Central memory CD8-positive, alpha-beta T cell (primary cell): Measurements from ENCODE around the gene CEBPE.
A peak's percentile ranks its signal among the peaks of the same experiment; 100 is the strongest.

Experiments used
- ATAC-seq: fragments of 150-1000 bp; cut with Tn5 transposase; replicated peaks from 2 replicates; pipeline ENCODE4 v1.10.0; 2022; ENCODE audit warnings: mild to moderate bottlenecking, moderate FRiP score, moderate number of reproducible peaks; ENCODE audit not compliant: poor library complexity, severe bottlenecking; ENCODE audit errors: extremely low read depth
- DNase-seq, 2 donors: peaks; one replicate each; pipeline ENCODE4 v3.0.0; 2021; ENCODE audit warnings: low spot score in 2 of 2
- H3K27ac Mint-ChIP-seq: one replicate; pipeline ENCODE4 v1.8.0; 2022; ENCODE audit warnings: low read depth, mild to moderate bottlenecking, moderate library complexity, mixed read lengths
- H3K27me3 Mint-ChIP-seq: one replicate; pipeline ENCODE4 v1.8.0; 2022; ENCODE audit warnings: mixed read lengths
- H3K36me3 Mint-ChIP-seq: one replicate; pipeline ENCODE4 v1.8.0; 2022; ENCODE audit warnings: mild to moderate bottlenecking, moderate library complexity, mixed read lengths; ENCODE audit not compliant: insufficient read depth
- H3K4me1 Mint-ChIP-seq: one replicate; pipeline ENCODE4 v1.8.0; 2022; ENCODE audit warnings: mixed read lengths
- H3K4me3 Mint-ChIP-seq: one replicate; pipeline ENCODE4 v1.8.0; 2022; ENCODE audit warnings: mild to moderate bottlenecking, moderate library complexity, mixed read lengths
- H3K9me3 Mint-ChIP-seq: one replicate; pipeline ENCODE4 v1.8.0; 2022; ENCODE audit warnings: mixed read lengths

Gene CEBPE

DNA sequence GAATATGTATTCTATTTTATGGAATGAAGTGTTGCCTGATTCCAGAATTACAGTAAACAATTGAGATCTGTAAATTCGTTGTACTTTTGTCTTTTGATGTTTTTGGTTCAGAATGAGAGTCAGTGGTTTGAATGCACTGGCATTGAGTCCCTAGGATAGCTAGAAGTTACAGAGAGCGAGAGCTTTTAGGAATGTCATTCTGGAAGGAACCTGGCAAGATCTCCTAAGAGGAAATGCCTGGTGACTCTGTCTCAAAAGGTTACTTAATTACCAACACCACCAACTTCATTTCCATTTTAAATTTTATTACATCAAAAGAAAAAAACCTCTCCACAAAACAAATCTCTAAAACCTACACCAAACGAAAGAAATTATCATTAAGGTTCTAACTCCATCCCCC is 6.0 kb upstream of the CEBPE start:
- DNase-seq (no peak), ATAC-seq (no peak)
- Mint-ChIP-seq H3K4me3 (no peak overlapping the region), H3K4me1 (peaks cover 20% of the 10 kb centered on the region), H3K36me3 (peaks cover 3% of the 10 kb centered on the region), H3K27me3 (peaks cover 27% of the 10 kb centered on the region), H3K27ac (no peak overlapping the region), H3K9me3 (no peaks in the 10 kb centered on the region)

- no peaks in the 10 kb centered on the region for H3K9me3 Mint-ChIP-seq
- DNase-seq (no peak), ATAC-seq (no peak)
- H3K27me3 Mint-ChIP-seq, result peaks cover 21% of the 10 kb centered on the region
- peaks cover 22% of the 10 kb centered on the region for H3K4me1 Mint-ChIP-seq
- no peak overlapping the region for H3K4me3 Mint-ChIP-seq
- H3K36me3 Mint-ChIP-seq, result peaks cover 3% of the 10 kb centered on the region
- H3K27ac Mint-ChIP-seq, result no peak overlapping the region
These were observed 5.4 kb upstream of the CEBPE start for GRCh38 chr14:23124337-23124954.

- Mint-ChIP-seq H3K4me1 (peaks cover 22% of the 10 kb centered on the region), H3K36me3 (peaks cover 3% of the 10 kb centered on the region), H3K9me3 (no peaks in the 10 kb centered on the region), H3K27ac (no peak overlapping the region), H3K27me3 (peaks cover 13% of the 10 kb centered on the region), H3K4me3 (no peak overlapping the region)
- no peak for DNase-seq
- no peak for ATAC-seq
These were observed 4.4 kb upstream of the CEBPE start for GRCh38 chr14:23123419-23123818.

DNA sequence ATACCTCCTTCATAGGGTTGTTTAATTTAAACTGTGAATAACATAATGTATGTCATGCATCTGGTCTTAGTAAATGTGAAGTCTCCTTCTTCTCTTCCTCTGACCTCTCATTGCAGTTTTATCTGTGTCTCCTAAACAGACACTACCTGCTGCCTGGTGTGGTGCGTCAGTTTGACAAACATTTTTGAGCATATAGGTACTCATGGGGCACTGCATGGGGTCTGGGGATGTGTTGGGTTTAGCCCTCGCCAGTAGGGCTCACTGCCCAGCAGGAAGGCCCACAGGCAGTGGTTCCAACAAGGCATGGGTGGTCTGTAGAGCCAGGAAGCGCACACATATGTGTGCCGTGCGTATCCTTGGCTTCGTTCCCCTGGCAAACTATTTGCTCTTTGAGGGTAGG is 3.0 kb upstream of the CEBPE start:
- DNase-seq (no peak), ATAC-seq (no peak)
- Mint-ChIP-seq H3K4me1 (peaks cover 17% of the 10 kb centered on the region), H3K4me3 (no peak overlapping the region), H3K27ac (no peak overlapping the region), H3K27me3 (peaks cover 12% of the 10 kb centered on the region), H3K9me3 (no peaks in the 10 kb centered on the region), H3K36me3 (peaks cover 3% of the 10 kb centered on the region)

DNA sequence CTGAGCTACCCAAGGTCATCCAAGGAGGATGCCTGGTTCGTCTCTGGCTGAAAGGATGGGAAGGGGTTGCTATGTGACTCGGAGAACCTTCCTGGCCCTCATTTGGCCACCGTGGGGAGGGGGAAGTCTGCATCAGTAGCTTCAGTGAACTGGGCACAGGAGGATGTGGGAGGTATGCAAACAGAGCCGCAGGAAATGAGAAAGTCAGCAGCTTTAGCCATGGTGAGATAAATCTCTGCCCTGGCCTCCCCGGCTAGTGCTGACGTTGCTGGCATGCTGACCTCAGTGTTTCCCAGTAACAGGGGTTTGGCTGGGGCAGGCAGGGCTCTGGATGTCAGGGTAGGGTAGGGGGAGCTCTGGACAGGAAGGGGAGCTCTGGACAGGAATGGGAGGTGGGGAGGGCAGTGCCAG is 2.3 kb upstream of the CEBPE start:
- peak overlapping the region; percentile 42 for H3K4me3 Mint-ChIP-seq
- ATAC-seq, result no peak
- peaks cover 3% of the 10 kb centered on the region for H3K36me3 Mint-ChIP-seq
- peaks cover 17% of the 10 kb centered on the region for H3K4me1 Mint-ChIP-seq
- no peaks in the 10 kb centered on the region for H3K9me3 Mint-ChIP-seq
- no peak for DNase-seq
- H3K27ac Mint-ChIP-seq, result peak overlapping the region; percentile 80
- peaks cover 10% of the 10 kb centered on the region for H3K27me3 Mint-ChIP-seq

DNA sequence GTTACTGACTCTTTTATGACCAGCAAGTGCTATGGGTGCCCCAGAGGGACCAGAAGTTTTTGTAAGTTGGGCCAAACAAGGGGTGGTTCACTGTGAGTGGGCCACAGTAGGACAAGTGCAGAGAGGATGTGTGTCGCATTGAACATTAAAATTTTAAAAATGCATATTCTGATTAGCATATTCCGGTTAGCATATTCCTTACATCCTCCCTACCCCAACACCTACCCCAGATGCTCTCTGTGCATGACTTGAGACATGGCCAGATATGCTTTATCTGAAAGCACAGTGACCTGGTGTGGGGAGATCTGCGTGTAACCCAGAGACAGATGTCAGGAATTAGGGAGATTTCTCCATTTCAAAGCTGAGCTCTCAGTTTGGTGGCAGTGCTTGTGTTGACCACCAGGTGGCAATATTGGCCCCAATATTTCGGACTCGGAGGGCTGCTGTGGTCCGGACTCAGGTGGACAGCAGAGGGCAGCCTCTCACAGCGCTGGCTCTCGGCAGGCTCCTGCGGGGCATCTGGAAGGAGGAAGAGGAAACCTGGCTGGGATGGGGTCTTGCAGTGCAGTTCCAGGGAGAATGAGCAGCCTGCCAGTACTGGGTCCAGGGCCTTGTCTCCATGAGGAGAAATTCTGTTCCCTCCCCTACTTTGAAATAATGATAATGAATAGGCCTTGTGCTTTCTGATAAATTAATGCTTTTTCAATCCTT is 1.6 kb upstream of the CEBPE start:
- ATAC-seq (peak; percentile 61), DNase-seq (peak; percentile 60 to 64)
- H3K27ac Mint-ChIP-seq, result peak overlapping the region; percentile 80
- no peaks in the 10 kb centered on the region for H3K9me3 Mint-ChIP-seq
- H3K4me1 Mint-ChIP-seq, result peaks cover 17% of the 10 kb centered on the region
- peaks cover 3% of the 10 kb centered on the region for H3K36me3 Mint-ChIP-seq
- peak overlapping the region; percentile 42 for H3K4me3 Mint-ChIP-seq
- H3K27me3 Mint-ChIP-seq, result peaks cover 12% of the 10 kb centered on the region

- DNase-seq (no peak), ATAC-seq (peak; percentile 59)
- Mint-ChIP-seq H3K9me3 (no peaks in the 10 kb centered on the region), H3K4me3 (peak overlapping the region; percentile 12), H3K27me3 (peaks cover 22% of the 10 kb centered on the region), H3K27ac (peak overlapping the region; percentile 13), H3K36me3 (peaks cover 3% of the 10 kb centered on the region), H3K4me1 (peaks cover 17% of the 10 kb centered on the region)
These were observed 590 bp upstream of the CEBPE start for GRCh38 chr14:23119363-23120327.

- Mint-ChIP-seq H3K36me3 (peaks cover 3% of the 10 kb centered on the region), H3K4me1 (peaks cover 17% of the 10 kb centered on the region), H3K4me3 (no peak overlapping the region), H3K27ac (no peak overlapping the region), H3K27me3 (peaks cover 31% of the 10 kb centered on the region), H3K9me3 (no peaks in the 10 kb centered on the region)
- no peak for DNase-seq
- ATAC-seq, result no peak
These were observed 1.6 kb downstream of the CEBPE start for GRCh38 chr14:23117371-23118020.

GRCh38 chr14:23115918-23116317 is 3.1 kb downstream of the CEBPE start:
- Mint-ChIP-seq H3K27me3 (peaks cover 31% of the 10 kb centered on the region), H3K27ac (no peak overlapping the region), H3K4me3 (no peak overlapping the region), H3K36me3 (peaks cover 1% of the 10 kb centered on the region), H3K9me3 (no peaks in the 10 kb centered on the region), H3K4me1 (peaks cover 10% of the 10 kb centered on the region)
- ATAC-seq (no peak), DNase-seq (no peak)

GRCh38 chr14:23115039-23115731 is 3.9 kb downstream of the CEBPE start:
- DNase-seq, result no peak
- peaks cover 1% of the 10 kb centered on the region for H3K36me3 Mint-ChIP-seq
- peaks cover 31% of the 10 kb centered on the region for H3K27me3 Mint-ChIP-seq
- H3K4me1 Mint-ChIP-seq, result peaks cover 3% of the 10 kb centered on the region
- H3K4me3 Mint-ChIP-seq, result no peak overlapping the region
- H3K9me3 Mint-ChIP-seq, result no peaks in the 10 kb centered on the region
- no peak for ATAC-seq
- no peak overlapping the region for H3K27ac Mint-ChIP-seq

DNA sequence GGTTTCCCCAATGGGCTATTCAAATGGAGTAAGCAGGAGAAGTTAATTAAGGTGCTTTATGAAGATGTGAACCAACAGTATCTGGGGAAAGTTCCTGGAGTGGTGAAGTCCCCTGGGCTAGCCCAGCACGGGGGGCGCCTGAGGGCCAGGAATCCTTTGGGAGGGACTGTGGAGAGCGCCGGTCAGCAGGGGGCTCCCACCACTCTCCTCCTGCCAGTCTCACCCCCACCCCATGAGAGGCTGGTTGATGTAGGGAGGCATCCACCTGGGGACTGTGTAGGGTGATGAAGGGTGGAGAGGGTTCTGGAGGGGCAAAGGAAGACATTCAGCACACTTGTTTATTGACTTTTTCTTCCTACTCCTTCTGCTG is 4.4 kb downstream of the CEBPE start:
- no peak overlapping the region for H3K27ac Mint-ChIP-seq
- H3K36me3 Mint-ChIP-seq, result no peaks in the 10 kb centered on the region
- H3K4me3 Mint-ChIP-seq, result no peak overlapping the region
- ATAC-seq (no peak), DNase-seq (no peak)
- no peaks in the 10 kb centered on the region for H3K4me1 Mint-ChIP-seq
- no peaks in the 10 kb centered on the region for H3K9me3 Mint-ChIP-seq
- peaks cover 31% of the 10 kb centered on the region for H3K27me3 Mint-ChIP-seq

DNA sequence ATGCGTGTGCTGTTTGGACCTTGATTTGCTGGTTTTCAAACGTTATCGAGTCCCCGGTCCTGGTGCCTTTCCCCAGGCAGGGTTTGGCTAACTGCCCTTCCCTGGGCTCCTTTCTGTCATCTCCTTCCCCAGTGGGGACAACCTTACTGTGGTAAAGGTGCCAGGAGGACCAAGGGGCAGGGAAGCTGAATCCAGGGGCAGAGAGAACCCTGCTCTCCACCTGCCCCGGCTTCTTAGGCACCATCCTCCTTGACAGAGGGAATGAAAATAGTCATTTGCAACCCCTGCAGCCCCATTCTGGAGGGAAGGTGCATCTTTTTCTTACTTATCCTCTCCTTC is 5.0 kb downstream of the CEBPE start:
- Mint-ChIP-seq H3K27ac (no peak overlapping the region), H3K4me1 (no peaks in the 10 kb centered on the region), H3K9me3 (no peaks in the 10 kb centered on the region), H3K4me3 (no peak overlapping the region), H3K36me3 (no peaks in the 10 kb centered on the region), H3K27me3 (peaks cover 31% of the 10 kb centered on the region)
- no peak for ATAC-seq
- DNase-seq, result no peak
